WTC11 (cell line): ENCODE results near the gene IFT27.

Experiments used
- CTCF ChIP-seq: fragments of 200-600 bp; IDR thresholded peaks from 2 replicates; pipeline ENCODE4 v1.8.0; 2022; ENCODE audit warnings: antibody characterized with exemption
- FOXJ3 ChIP-seq: sonication (generic); formaldehyde crosslinking; IDR thresholded peaks from 2 replicates; pipeline ENCODE4 v1.9.0; 2021; ENCODE audit warnings: missing genetic modification reagents, mild to moderate bottlenecking, borderline replicate concordance
- NR2C2 ChIP-seq: sonication (generic); formaldehyde crosslinking; IDR thresholded peaks from 2 replicates; pipeline ENCODE4 v1.8.0; 2022; ENCODE audit warnings: mild to moderate bottlenecking, missing genetic modification reagents
- SP1 ChIP-seq: sonication (generic); formaldehyde crosslinking; conservative IDR thresholded peaks from 2 replicates; pipeline ENCODE4 v1.8.1; 2022; ENCODE audit warnings: missing genetic modification reagents

DNA sequence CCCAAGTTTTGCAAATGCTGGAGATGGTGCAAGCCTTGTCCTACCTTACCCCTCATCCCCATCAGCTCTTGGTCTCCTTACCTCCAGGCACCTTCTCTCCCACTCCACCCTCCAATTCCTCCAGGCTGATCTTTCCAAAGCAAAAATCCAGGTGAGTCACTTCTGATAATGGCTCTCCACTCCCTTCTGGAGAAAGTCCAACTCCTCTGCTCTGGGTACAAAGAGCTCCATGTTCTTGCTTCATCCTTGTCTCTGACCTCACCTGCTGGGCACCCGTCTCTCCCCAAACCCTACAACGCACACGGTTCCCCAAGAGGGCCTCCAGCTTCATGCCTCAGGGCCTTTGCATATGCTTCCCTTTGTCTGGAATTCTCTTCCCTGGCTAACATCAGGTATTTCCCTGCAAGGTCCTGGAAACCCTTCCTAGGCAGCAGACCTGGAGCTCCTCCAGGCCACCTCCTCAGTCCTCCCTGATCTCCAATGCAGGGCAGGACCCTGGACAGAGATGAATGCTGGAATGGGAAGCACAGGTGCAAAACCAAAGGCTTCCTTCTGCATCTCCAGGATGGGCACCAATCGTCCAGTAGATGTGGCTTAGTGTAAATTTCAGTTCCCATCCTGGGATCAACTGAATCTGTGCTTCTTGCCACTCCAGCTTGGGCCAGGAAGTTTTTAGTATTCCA lies 22.7 kb downstream of the IFT27 start:
- TF ChIP-seq NR2C2 (CRISPR knock-in tag) (no peak), CTCF (no peak), FOXJ3 (CRISPR knock-in tag) (no peak), SP1 (CRISPR knock-in tag) (no peak)
